ENCODE results near the gene FAM83C. TPM values are rescaled to one million over a fixed set of nuclear protein-coding genes. Genes with fewer than 3 reads are reported as not detected.
"Not testable (repeated sequence)": the region's sequence is repeated elsewhere in the genome, so short reads cannot be mapped to it uniquely, and the experiment has no call there.

FAM83C gene
- total RNA-seq, 1 experiment from 2014 or later = not detected

DNA sequence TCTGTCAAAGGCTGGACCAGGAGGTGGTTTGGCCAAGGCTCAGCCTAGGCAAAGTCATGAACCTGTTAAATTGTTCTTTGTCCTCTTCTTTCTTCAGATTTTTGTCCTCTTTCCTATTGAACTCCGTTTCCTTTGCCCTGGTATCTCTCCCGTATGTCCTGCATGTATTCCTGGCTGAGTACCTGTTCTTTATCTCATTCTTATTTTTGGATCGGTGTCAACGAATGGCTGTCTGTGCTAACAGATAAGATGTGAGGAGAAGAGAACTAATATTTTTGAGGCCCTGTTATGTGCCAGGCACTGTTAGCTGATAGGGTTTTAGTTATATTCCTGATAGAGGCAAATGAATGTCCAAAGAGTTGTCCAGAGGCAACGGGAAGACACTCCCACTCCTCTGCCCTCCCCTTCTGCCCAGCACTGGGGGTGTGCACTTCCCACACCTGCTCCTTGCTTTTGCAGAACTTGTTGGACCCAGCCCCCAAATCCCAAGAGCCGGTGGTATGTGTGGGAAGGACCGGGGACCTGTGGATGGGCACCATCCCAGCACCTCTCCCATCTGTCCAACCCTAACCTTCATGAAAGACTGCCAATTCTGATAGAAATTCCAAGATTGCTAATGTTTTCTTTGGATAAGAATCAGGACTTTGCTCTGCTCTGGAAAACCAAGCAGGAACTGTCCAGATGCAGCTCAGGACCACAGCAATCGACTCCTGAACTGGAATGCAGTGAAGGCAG is 34.9 kb downstream of the FAM83C start:
- peak; percentile 50 for DNase-seq (ENCODE audit: low read depth)
- in situ Hi-C loops (cut with HindIII; ENCODE audit: low pct_unique_long_range_greater_than_20kb, low sequenced_read_pairs) = no loop called here

DNA sequence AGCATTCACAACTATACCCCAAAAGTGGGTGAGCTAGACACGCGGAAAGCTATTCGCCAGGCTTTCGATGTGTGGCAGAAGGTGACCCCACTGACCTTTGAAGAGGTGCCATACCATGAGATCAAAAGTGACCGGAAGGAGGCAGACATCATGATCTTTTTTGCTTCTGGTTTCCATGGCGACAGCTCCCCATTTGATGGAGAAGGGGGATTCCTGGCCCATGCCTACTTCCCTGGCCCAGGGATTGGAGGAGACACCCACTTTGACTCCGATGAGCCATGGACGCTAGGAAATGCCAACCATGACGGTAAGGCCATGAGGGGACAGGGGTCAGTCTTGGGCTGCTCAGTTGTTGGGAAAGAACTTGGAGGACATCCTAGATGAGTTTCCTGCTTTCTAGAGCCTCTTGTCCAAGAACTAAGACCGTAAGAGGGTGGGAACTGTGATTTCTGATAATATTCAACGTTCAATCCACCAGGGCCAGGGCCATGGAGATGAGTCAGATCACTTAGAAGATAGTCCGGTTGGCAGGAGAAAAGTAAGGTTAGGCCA is 37.7 kb downstream of the FAM83C start:
- in situ Hi-C loops (cut with HindIII; ENCODE audit: low pct_unique_long_range_greater_than_20kb, low sequenced_read_pairs) = no loop called here
- no peak for DNase-seq (ENCODE audit: low read depth)

DNA sequence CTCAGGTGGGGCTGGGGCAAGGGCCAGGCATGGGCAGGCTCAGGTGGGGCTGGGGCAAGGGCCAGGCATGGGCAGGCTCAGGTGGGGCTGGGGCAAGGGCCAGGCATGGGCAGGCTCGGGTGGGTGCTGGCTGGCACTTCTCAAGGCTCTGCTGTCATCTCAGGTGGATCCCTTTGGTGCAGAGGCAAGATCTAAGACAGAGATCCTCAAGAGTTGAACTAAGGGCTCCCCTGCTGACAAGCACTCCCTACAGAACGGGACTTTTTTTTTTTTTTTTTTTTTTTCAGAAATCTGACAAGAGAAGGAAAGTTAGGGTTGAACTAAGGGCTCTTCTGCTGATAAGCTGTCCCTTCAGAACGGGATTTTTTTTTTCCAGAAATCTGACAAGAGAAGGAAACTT is 39.2 kb downstream of the FAM83C start:
- in situ Hi-C loops (cut with HindIII; ENCODE audit: low pct_unique_long_range_greater_than_20kb, low sequenced_read_pairs) = no loop called here
- no peak for DNase-seq (ENCODE audit: low read depth)

- in situ Hi-C loops (cut with HindIII; ENCODE audit: low pct_unique_long_range_greater_than_20kb, low sequenced_read_pairs); DNase-seq (ENCODE audit: low read depth): not testable (repeated sequence)
Observed at GRCh38 chr20:35252598-35252997, 39.6 kb downstream of the FAM83C start.

DNA sequence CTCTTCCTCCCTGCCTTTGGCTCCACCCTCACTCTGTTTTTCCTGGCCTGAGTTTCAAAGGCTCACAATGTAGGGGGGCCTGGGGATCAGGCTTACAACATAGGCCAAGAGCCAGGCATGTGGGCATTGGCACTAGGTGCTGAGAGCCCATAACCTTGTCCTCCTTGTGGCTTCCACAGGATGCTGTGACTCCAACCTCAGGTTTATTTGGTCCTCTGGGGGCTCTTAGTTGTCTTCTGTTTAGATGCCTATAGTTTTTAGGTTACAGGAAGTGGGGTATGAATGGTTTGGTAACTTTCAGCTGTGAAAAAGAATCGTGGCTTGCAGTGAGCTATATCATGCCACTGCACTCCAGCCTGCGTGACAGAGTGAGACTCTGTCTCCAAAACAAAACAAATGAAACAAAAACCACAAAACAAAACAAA is 40.2 kb downstream of the FAM83C start:
- in situ Hi-C loops (cut with HindIII; ENCODE audit: low pct_unique_long_range_greater_than_20kb, low sequenced_read_pairs) = no loop called here
- no peak for DNase-seq (ENCODE audit: low read depth)

DNA sequence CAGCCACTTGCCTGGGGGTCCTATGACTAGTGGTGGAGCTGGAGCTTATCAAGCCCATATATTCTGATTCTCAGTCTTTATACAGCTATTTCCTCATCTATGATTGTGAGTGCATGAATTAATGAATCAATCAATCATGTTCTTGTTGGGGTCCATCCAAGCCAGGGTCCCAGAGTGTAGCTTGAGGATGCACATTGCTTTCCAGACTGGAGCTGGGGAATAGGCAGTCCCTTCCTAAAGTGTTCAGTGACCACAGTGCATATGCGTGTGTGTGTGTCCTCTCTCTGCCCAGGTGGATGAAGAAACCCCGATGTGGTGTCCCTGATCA is 40.6 kb downstream of the FAM83C start:
- no peak for DNase-seq (ENCODE audit: low read depth)
- in situ Hi-C loops (cut with HindIII; ENCODE audit: low pct_unique_long_range_greater_than_20kb, low sequenced_read_pairs) = no loop called here

DNA sequence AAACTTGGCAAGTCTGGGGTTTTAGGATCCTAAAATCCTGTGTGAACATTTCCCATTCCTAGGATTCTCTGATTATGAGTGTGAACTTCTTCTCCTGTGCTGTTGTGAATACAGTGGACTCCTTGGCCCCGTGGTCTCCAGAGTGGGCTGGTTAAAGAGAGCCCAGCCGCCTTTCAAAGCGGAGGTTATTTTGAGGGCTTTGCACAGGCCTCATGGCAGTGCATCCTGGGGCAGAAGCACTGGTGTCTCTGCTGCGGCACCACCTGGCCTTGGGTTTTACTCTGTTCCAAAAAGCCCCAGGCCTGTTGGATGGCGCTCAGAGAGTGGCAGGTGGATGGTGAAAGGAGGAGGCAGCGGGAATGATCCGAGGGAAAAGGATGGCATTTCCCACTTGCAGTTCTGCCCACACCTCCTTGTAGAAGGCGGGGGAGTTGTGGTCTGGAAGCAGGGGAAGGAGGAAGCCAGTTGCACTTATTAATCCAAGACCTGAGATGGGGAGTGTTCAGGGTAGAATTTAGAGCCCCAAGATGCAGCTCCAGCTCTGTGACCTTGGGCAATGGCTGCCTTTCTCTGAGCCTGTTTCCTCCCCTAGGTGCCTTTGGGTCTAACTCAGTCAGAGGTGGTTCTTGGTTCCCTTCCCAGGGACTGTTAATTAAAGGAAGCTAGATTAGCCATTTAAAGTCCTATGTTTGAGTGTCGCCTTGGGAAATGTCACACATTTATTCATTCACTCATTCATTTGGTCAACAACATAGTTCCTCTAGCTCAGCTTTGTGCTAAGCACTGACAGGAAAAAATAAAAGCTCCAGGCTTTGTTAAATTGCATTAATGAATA is 43.4 kb downstream of the FAM83C start:
- in situ Hi-C loops (cut with HindIII; ENCODE audit: low pct_unique_long_range_greater_than_20kb, low sequenced_read_pairs) = no loop called here
- no peak for DNase-seq (ENCODE audit: low read depth)

GRCh38 chr20:35246723-35247122 is 45.5 kb downstream of the FAM83C start:
- DNase-seq (ENCODE audit: low read depth) = no peak
- in situ Hi-C loops (cut with HindIII; ENCODE audit: low pct_unique_long_range_greater_than_20kb, low sequenced_read_pairs) = no loop called here

DNA sequence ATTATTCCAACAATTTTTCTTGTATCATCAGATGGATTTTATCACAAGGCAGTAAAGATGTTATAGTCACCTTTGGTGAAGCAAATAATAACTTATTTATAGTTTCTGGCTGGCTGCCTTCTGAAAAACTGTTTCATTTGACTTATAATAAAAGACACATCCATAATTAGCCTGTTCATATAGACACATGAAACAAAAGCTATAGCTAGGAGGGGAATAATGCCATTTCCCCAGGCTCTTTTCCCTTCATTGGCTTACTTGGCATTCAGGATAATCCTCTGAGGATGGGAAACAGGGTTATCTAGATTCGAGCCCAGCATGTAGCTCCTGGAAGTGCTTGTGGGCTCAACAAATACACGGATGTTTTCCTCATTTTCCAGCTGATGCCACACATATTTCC is 48.2 kb downstream of the FAM83C start:
- no peak for DNase-seq (ENCODE audit: low read depth)
- in situ Hi-C loops (cut with HindIII; ENCODE audit: low pct_unique_long_range_greater_than_20kb, low sequenced_read_pairs) = no loop called here

DNA sequence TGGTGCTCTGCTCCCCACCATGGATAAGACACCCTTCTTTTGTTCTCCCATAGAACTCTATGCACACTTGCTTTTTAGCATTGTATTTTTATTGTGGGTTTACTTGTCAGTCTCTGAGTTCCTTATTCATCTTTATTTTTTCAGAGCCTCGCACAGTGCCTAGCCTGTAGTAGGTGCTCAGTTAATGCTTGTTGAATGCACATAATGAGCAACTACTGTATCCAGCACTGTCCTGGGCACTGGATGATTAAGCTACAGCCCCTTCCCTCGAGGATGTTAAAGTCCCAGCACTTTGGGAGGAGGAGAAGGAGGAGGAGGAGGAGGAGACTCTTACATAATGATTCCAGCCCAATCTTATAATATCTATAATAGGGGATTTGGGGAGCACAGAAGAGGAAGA is 48.9 kb downstream of the FAM83C start:
- no peak for DNase-seq (ENCODE audit: low read depth)
- in situ Hi-C loops (cut with HindIII; ENCODE audit: low pct_unique_long_range_greater_than_20kb, low sequenced_read_pairs) = no loop called here

- in situ Hi-C loops (cut with HindIII; ENCODE audit: low pct_unique_long_range_greater_than_20kb, low sequenced_read_pairs) = no loop called here
- DNase-seq (ENCODE audit: low read depth) = no peak
Observed at GRCh38 chr20:35240811-35241293, 51.4 kb downstream of the FAM83C start.

- in situ Hi-C loops (cut with HindIII; ENCODE audit: low pct_unique_long_range_greater_than_20kb, low sequenced_read_pairs) = no loop called here
- DNase-seq (ENCODE audit: low read depth) = no peak
Observed at GRCh38 chr20:35240083-35240810, 52.0 kb downstream of the FAM83C start.

GRCh38 chr20:35238735-35239134 is 53.5 kb downstream of the FAM83C start:
- in situ Hi-C loops (cut with HindIII; ENCODE audit: low pct_unique_long_range_greater_than_20kb, low sequenced_read_pairs) = no loop called here

DNA sequence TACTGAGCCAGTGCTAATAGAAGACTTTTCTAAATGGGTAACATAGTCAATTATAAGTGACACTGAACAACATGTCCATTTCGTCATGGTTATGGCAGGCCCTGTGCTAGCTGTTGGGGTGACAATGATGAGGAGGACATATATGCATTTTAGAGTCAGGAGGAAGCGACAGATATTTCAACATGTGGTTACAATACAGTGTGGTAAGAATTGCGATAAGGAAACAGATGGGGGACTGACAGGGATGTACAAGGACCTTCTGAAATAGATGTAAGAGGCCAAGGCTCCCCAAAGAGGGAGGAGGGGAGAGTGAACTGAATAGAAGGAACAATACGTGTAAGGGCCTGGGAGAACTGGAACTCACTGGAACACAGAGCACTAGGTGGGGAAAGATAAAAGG is 54.1 kb downstream of the FAM83C start:
- in situ Hi-C loops (cut with HindIII; ENCODE audit: low pct_unique_long_range_greater_than_20kb, low sequenced_read_pairs) = no loop called here
- DNase-seq (ENCODE audit: low read depth) = no peak

More at GRCh38 chr20:35238735-35239134, 53.5 kb downstream of the FAM83C start:
- DNase-seq (ENCODE audit: low read depth) = no peak

- DNase-seq (ENCODE audit: low read depth) = no peak
- in situ Hi-C loops (cut with HindIII; ENCODE audit: low pct_unique_long_range_greater_than_20kb, low sequenced_read_pairs) = no loop called here
Observed at GRCh38 chr20:35237486-35237885, 54.7 kb downstream of the FAM83C start.

DNA sequence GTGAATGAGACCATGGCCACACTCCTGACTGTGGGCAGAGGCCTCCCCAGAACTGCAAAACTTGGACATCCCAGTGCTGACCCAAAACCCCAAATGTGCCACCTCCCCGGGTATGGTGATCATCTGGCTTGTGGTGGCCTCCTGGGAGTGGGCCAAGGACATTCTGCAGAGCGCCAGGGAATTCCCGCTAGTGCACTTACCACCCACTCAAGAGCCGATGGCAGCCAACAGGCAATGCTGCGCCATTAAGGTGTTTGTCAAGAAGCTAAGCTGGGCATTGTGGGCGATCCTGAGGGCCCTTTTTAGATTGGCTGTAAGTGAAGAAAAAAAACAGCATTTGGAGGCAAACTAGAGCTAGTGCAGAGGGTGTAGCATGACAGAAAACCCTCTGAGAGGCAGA is 56.3 kb downstream of the FAM83C start:
- in situ Hi-C loops (cut with HindIII; ENCODE audit: low pct_unique_long_range_greater_than_20kb, low sequenced_read_pairs) = no loop called here
- no peak for DNase-seq (ENCODE audit: low read depth)

All from Caki2 (cell line).